GM21723 (cell line): ENCODE data around the gene MEF2C.
A peak's percentile ranks its signal among the peaks of the same experiment; 100 is the strongest.

Experiments
- ATAC-seq: cut with Tn5 transposase; IDR thresholded peaks from one replicate; pipeline ENCODE4 v1.9.1; 2021; ENCODE audit warnings: mild to moderate bottlenecking, moderate library complexity; ENCODE audit not compliant: unreplicated experiment

The MEF2C gene

DNA sequence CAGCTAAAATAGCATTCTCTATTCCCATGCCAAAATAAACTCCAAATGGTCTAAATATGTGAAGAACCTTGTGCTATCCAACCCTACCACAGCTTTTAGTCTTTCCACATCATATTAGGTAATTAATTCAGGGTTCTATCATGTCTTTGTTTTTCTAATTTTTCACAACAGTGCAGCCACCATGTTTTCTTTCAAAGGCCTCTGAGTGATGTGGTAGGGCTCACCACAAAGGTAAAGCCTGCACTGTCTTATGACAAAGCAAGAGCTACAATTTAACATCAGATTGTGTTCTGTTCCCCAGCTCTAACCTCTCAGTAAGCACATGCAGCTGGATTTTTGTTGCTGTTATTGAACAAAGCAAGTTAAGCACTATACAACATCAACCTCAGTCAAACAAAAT, 52.4 kb downstream of the MEF2C start:
- no peak for ATAC-seq

DNA sequence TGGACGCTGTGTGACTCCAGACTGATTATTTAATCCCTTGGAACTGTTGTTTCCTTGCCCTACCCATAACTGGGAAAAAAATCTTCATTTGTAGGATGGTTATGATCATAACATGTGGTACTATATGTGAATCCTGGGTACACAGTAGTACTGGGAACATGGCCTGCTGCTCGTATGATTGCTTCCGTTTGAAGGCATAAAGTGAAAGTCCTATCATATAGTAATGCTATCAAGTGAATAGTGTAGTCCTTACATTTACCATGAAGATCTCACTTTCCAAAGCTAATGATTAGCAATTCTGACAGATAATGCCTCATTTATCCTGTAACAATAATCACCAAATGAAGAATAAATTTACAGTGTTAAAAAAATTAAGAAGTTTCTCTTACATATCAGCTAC, 53.2 kb downstream of the MEF2C start:
- no peak for ATAC-seq

DNA sequence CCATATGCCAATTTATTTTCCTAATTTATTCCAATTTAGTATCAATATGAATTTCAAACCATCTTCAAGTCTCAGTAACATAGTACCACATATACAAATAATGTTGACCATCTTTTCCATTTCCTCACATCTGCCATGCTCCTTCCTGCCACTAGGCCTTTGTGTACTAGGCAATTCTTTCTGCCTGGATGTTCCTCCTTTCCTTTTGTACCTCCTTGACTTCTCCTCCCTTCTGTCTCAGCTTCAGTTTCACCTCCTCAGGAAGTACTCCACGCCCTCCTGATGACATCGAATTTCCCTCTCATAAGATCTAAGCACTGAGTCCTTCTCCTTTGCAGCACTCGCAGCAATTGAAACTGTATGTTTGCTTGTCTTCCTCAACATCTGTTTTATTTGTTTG, 53.9 kb downstream of the MEF2C start:
- no peak for ATAC-seq

DNA sequence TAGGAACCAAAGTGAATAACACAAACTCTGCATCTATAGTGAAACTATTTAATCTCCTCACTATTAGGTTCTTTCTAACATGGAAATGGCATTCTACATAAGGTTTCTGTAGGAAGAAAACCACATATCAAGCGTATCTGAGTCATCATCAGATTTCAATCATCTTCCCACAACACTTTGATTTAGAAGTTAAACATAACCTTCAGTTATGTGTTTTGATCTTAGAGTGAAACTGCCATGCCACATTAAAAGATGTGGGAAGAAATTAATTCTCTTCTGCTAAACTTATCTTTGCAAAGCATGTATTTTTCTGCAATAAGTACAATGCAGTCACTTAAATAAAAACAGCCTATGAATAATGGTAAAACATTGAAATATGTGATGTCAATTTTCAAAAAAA, 55.0 kb downstream of the MEF2C start:
- no peak for ATAC-seq

- ATAC-seq: peak; percentile 64
Observed at GRCh38 chr5:88826646-88827585, 56.1 kb downstream of the MEF2C start.

- ATAC-seq: no peak
Observed at GRCh38 chr5:88825584-88826315, 57.2 kb downstream of the MEF2C start.

DNA sequence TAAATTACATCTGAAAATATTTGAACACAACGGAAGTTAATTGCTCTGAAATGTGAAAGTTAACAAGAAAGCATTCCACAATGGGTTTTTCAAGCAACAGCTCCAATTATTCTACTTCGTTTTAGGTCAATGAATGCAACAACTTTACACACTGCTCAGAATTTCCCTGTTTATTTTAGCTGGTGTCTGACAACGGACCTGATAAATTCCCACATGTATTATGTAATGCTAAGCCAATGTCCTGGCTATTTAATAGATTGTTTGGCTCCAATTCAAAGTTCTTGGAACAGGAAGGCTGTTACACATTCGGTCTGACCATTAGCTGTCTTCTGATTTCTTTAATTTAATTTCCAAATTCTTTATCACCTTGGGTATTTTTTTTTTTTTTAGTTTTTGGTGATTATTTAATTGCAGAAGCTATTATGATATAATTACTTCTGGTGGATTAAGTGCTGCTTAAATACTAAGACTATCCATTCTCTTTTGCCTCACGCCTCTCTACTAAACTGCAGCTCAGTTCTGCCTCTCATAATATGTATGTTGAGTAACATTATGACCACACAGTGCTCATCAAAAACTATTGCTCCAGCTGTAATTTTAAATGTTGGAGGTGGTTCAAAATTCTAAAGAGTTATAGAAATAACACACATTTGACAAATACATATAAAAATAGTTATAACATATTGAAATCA, 57.9 kb downstream of the MEF2C start:
- ATAC-seq: no peak

GRCh38 chr5:88824141-88824540, 58.8 kb downstream of the MEF2C start:
- no peak for ATAC-seq

GRCh38 chr5:88823201-88823600, 59.8 kb downstream of the MEF2C start:
- no peak for ATAC-seq

GRCh38 chr5:88821161-88821560, 61.8 kb downstream of the MEF2C start:
- no peak for ATAC-seq

DNA sequence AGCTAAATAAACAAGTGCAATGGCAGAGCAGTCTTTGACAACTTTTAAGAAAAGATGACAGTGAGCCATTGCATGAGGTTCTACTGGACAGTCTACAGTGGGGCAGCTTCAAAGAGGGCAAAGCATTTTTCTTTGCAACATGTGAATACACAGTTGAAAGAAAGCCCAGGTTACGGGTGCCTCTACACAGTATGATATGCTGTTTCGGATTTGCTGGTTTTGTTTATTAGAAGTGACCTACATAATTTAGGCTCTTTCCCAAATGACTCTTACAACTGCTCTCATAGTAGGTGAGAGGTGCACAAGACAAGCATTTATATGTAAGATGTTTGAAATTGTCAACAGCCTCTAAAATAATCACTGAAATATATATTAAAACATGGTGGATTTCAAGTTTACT, 62.4 kb downstream of the MEF2C start:
- ATAC-seq: no peak

DNA sequence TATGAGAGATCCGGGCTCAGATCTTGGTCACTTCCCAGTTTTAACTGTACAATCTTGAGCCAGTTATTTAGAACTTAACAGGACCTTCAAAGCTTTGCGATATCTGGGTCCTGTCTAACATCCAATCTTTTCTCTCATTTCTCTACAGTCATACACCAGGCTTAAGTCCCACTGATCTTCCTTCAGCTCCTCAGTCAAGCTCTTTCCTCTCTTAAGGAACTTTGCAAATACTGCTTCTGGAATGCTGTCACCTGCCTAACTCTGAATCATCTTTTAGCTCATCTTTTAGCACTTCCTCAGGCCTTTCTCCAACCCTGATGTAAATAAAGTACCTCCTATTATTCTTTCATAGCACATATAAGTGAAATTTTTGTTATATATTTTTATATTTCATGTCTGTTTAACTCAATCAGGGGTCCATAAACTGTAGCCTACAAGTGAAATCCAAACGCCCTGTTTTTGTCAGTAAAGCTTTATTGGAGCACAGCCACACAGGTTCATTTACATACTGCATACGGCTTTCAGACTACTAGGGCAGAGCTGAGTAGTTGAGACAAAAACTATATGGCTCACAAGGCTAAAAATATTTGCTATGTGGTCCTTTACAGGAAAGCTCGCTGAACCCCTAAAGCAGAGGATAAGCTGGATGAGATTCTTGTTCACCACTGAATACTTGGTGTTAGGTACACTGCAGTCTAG, 63.5 kb downstream of the MEF2C start:
- no peak for ATAC-seq

DNA sequence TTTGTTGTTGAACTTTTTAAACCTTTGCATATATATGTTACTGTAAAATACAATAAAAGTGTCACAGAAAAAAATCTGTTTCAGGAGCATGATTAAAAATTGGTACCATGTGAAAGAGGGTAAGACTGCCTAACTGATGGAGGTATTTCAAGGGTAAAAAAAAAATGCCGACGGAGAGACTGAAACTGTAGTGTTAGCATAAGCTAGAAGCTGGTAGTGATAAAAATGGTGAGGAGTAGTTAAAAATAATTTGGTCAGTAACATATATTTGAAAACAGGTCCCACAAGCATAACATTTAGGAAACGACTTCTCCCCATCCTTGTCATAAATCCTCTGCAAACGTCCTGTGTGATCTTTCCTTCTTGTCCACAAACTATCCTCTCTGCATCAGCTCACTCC, 64.7 kb downstream of the MEF2C start:
- ATAC-seq: no peak

DNA sequence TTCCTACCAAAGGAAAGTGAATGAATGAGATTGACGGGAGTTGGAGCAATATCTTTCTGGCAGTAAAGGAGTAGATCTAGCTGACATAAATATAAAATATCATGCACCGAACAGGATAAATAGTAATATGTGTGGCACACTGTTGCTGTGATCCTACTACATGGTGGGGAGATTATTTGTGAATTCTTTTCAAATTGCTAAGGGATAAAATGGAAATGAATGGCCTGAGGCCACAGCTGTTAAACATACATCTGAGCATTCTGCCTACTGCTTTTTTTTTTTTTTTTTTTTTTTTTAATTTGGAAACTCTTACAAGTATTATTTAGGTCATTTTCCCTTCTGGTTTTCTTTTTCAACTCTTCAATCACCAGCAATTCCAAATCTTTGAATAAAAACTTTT, 66.8 kb downstream of the MEF2C start:
- no peak for ATAC-seq

- no peak for ATAC-seq
Observed at GRCh38 chr5:88815050-88815789, 67.8 kb downstream of the MEF2C start.

GRCh38 chr5:88813805-88814575, 69.0 kb downstream of the MEF2C start:
- ATAC-seq: no peak

GRCh38 chr5:88813244-88813643, 69.7 kb downstream of the MEF2C start:
- ATAC-seq: no peak

- ATAC-seq: peak; percentile 62
Observed at GRCh38 chr5:88808153-88808552, 74.8 kb downstream of the MEF2C start.

DNA sequence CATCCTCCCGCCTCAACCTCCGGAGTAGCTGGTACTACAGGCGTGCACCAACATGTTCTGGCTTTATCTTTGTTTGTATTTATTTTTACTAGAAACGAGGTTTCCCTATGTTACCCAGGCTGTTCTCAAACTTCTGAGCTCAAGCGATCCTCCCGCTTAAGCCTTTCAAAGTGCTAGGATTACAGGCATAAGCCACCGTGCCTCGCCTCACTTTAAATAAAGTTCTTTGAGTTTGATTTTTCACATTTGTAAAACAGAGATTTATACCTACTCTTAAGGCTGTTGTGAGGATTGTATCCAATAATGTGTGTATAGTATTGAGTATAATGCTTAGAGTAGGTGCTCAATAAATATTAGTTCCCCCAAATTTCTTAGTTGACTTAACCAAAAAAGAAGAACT, 75.7 kb downstream of the MEF2C start:
- ATAC-seq: no peak

DNA sequence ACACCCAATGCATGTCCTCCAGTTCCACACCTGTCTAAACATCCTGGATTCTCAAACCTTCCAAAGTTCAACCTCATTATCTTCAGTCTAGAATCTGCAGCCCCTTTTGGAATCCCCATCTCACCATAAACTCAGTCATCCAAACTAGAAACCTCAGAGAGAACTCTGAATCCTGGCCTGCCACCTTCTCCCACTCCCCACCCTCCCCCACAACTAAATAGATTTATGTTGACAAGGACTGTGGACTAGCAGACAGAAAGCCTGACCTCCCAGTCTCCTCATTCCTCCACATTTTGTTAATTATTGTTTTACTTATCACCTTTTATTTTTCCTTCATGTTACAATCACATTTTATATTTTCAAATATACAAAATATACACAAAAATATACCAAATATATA, 76.6 kb downstream of the MEF2C start:
- no peak for ATAC-seq
